Choroid plexus epithelial cell (primary cell): Measurements from ENCODE around the gene RSPH9.
"Not testable (repeated sequence)": the region's sequence is repeated elsewhere in the genome, so short reads cannot be mapped to it uniquely, and the experiment has no call there.

ENCODE experiments used
- DNase-seq: peaks from one replicate; pipeline ENCODE4 v3.0.0-alpha.2; 2010; ENCODE audit warnings: low read depth
- H3K4me3 ChIP-seq: 2 replicates; pipeline ENCODE4 v1.5.1; 2011; ENCODE audit warnings: low read depth, mild to moderate bottlenecking, control low read depth, low read length, moderate library complexity
- CTCF ChIP-seq: conservative IDR thresholded peaks from 2 replicates; pipeline ENCODE4 v1.5.1; 2011; ENCODE audit warnings: low read depth, mild to moderate bottlenecking, control low read depth, inconsistent platforms, low read length, moderate library complexity

Gene RSPH9

GRCh38 chr6:43695215-43695966 is 50.6 kb downstream of the RSPH9 start:
- TF ChIP-seq CTCF, result no peak
- no peak overlapping the region for H3K4me3 ChIP-seq
- peak; percentile 73 for DNase-seq

GRCh38 chr6:43695967-43696291 is 51.1 kb downstream of the RSPH9 start:
- DNase-seq, result no peak
- TF ChIP-seq CTCF, result no peak
- H3K4me3 ChIP-seq, result no peak overlapping the region

GRCh38 chr6:43697421-43697820 is 52.6 kb downstream of the RSPH9 start:
- DNase-seq, result no peak
- H3K4me3 ChIP-seq, result no peak overlapping the region
- no peak for TF ChIP-seq CTCF

GRCh38 chr6:43698584-43699349 is 53.9 kb downstream of the RSPH9 start:
- TF ChIP-seq CTCF, result no peak
- DNase-seq, result peak; percentile 67
- no peak overlapping the region for H3K4me3 ChIP-seq

GRCh38 chr6:43699564-43700186 is 54.8 kb downstream of the RSPH9 start:
- no peak for TF ChIP-seq CTCF
- DNase-seq, result peak; percentile 46
- H3K4me3 ChIP-seq, result no peak overlapping the region

- H3K4me3 ChIP-seq, DNase-seq: not testable (repeated sequence)
These were observed 56.2 kb downstream of the RSPH9 start for GRCh38 chr6:43700939-43701560.

GRCh38 chr6:43702171-43702533 is 57.3 kb downstream of the RSPH9 start:
- no peak for DNase-seq
- no peak overlapping the region for H3K4me3 ChIP-seq
- TF ChIP-seq CTCF, result no peak
